Measurements from ENCODE around the gene PALM. TPM values are rescaled to one million over a fixed set of nuclear protein-coding genes. Genes with fewer than 3 reads are reported as not detected.
"Not testable (repeated sequence)": the region's sequence is repeated elsewhere in the genome, so short reads cannot be mapped to it uniquely, and the experiment has no call there.

PALM gene
- polyA plus RNA-seq, 3 donors = 8.0 to 153 (median 135) TPM

DNA sequence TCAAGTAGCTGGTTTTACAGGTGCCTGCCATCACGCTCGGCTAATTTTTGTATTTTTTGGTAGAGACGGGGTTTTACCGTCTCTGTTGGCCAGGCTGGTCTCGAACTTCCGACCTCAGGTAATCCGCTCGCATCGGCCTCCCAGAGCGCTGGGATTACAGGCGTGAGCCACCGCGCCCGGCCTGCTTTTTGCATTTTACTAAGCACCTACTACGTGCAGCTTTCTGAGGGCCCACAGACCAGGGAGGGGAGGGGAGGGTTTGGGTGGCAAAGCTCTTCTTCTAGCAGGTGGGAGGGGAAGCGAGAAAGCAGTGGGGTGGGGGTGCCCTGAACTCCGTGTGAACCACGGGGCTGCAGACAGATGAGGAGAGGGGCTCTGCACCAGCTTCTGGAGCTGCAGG, 15.0 kb downstream of the PALM start:
- no peak overlapping the region for H3K27ac ChIP-seq (ENCODE audit: low read depth, low read length)
- 84 to 96% (median 94%) methylated on average over 17 to 18 of the region's 18 CpGs for WGBS, 3 donors

DNA sequence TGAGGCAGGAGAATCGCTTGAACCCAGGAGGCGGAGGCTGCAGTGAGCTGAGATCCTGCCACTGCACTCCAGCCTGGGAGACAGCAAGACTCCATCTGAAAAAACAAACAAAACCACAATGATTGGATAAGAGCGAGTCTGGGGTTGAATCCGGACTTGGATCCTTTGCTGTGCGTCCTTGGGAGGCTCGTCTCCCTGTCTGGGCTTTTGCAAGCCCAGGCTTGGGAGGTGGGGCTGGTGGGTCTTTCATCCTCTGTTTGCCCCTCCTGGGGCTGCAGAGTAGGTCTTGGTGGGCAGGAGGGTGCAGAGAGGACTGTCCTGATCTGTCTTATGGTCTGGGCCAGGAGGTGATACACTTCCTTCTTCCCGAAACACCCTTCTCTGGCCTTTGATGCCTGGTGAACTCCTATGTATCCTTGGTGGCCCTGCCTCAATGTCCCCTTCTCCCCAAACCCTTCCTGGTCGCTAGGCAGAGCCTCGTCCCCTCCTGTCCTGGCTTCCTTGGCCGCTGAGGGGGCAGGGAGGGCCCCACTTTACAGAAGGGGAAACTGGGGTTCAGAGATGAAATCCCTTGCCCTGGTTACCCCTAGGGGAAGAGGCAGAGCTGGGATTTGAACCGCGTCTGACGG, 16.8 kb downstream of the PALM start:
- 77 to 91% (median 90%) methylated on average over 13 of the region's 13 CpGs for WGBS, 3 donors
- no peak overlapping the region for H3K27ac ChIP-seq (ENCODE audit: low read depth, low read length)

DNA sequence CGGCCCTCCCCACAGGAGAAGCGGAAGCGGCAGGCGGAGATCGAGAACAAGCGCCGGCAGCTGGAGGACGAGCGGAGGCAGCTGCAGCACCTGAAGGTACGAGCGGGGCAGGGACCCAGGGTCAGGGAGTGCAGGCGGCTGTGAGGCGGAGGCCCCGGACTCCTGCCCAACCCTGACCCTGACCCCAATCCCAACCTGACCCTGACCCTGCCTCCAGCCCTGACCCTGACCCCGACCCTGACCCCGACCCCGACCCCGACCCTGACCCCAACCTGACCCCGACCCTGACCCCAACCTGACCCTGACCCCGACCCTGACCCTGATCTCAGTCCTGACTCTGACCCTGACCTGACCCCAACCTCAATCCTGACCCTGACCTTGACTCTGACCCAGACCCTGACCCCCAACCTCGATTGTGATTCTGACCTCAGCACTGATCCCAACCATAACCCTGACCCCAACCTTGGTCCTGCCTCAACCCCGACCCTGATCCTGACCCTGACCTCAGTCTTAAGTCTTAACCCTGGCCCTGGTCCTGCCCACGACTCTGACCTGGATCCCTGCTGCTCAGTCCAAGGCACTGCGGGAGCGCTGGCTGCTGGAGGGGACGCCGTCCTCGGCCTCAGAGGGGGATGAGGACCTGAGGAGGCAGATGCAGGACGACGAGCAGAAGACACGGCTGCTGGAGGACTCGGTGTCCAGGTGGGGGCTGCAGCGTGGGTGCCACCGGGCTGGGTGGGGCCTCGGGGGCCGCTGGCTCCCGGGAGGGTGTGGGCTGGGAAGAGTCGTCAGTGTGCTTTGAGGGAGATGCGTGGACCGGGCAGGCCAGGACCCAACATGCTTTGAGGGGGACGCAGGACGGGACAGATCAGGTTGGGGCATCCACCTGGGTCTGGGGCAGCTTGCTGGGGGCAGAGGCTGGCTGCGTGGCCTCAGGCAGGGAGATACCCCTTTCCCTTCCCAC, 18.5 kb downstream of the PALM start:
- no peak overlapping the region for H3K27ac ChIP-seq (ENCODE audit: low read depth, low read length)
- WGBS, 3 donors = 71 to 76% (median 71%) methylated on average over 38 to 43 of the region's 43 CpGs

DNA sequence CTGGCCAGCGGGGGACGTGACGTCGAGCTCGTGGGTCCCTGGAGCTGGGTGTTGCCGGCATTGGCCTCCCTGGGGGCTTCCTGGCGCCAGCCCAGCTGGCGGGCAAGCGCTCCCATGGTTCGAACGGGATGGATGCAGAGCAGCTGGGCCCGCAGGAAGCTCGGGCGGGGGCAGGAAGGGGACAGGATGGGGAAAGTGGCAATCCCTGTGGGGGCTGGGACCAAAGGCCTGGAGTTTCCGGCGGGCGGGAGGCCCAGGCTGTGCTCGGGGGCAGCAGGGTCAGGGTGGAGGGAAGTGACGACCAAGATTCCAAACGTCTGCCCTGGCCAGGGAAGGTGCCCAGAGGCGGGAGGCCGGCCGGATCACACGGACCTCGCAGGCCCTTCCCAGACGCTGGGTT, 19.3 kb downstream of the PALM start:
- no peak overlapping the region for H3K27ac ChIP-seq (ENCODE audit: low read depth, low read length)

DNA sequence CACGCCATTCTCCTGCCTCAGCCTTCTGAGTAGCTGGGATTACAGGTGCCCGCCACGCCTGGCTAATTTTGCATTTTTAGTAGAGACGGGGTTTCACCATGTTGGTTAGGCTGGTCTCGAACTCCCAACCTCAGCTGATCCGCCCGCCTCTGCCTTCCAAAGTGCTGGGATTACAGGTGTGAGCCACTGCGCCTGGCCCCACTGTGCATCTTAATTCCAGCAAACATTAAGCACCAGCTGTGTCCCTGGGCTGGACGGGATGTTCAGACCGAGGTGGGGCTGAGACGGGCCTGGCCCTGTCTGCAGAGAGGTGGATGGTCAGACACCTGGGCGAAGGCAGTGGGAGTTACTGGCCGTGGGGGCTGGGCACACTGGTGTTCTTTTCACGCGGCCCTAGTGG, 20.8 kb downstream of the PALM start:
- H3K27ac ChIP-seq (ENCODE audit: low read depth, low read length) = not testable (repeated sequence)
- 89 to 93% (median 92%) methylated on average over 14 to 15 of the region's 15 CpGs for WGBS, 3 donors

More for the DNA sequence above, 19.3 kb downstream of the PALM start:
- 26 to 58% (median 27%) methylated on average over 19 to 26 of the region's 26 CpGs for WGBS, 3 donors

DNA sequence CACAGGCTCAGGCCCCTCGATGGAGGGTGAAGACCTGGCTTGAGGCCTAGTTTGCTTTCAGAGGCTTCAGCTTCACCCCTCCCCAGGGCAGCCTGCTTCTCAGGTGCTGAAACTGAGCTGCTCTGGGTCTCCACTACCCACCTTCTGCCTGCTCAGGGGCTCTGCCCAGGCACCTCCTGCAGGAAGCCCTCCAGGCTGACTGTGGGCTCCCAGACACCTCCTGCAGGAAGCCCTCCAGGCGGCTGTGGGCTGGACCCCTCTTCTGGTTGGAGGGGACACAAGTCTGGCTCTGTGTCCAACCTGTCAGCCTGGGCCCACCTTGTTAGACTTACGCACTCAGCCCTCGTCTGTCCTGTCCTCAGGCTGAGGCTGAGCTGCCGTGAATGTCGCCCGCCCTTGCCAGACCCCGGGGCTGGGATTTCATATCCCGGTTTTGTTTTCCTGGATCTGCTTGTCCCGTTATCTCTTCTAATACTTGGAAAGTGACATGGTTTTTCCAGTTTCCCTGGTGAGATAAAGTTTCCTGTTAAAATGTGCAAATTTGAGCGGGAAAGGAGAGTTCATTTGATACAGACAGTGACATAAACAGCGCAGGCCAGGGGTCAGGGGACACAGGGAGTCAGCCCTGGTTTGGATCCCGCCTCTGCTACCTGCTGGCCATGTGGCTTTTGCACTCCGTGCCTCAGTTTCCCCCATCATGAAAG, 21.4 kb downstream of the PALM start:
- 60 to 75% (median 71%) methylated on average over 14 of the region's 14 CpGs for WGBS, 3 donors
- H3K27ac ChIP-seq (ENCODE audit: low read depth, low read length) = no peak overlapping the region

DNA sequence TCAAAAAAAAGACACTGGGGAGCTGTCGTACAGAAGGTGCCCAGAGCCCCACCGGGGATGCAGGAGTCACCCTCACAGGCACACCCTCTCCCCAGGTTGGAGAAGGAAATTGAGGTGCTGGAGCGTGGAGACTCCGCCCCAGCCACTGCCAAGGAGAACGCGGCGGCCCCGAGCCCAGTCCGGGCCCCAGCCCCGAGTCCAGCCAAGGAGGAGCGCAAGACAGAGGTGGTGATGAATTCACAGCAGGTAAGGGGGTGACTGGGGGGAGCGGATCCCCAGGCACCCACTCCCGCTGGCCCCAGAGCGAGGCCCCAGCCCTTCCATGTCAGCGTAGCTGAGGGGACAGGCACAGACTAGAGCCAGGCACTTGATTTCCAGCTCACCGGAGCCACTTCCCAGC, 22.3 kb downstream of the PALM start:
- no peak overlapping the region for H3K27ac ChIP-seq (ENCODE audit: low read depth, low read length)
- WGBS, 3 donors = 91 to 95% (median 94%) methylated on average over 15 to 16 of the region's 16 CpGs

DNA sequence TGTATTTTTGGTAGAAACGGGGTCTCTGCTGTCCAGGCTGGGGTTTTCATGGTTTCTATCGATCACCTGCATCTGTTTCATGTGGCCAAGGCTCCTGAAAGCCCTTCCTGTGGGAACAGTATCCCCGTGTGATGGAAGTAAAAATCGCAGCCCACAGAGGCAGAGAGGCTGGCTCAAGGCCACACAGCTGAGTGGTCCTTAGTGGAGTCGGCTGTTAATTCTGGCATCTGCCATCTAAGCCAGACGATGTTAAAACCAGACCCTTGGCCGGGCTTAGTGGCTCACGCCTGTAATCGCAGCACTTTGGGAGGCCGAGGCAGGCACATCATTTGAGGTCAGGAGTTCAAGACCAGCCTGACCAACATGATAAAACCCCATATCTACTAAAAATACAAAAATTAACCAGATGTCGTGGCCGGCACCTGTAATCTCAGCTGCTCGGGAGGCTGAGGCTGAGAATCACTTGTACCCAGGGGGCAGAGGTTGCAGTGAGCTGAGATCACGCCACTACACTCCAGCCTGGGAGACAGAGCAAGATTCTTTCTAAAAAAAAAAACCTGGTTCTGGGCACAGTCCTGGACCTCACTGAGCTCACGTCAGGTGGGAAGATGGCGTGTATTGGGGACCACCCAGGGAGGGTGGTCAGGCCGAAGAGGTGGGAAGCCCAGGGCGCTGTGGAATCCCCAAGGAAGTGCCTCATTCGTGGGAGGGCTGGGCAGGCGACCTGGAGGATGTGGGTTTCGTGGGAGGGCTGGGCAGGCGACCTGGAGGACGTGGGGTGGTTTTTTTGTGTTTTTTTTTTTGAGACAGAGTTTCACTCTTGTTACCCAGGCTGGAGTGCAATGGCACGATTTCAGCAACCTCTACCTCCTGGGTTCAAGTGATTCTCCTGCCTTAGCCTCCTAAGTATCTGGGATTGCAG, 23.7 kb downstream of the PALM start:
- H3K27ac ChIP-seq (ENCODE audit: low read depth, low read length) = no peak overlapping the region
- WGBS, 3 donors = 70 to 75% (median 74%) methylated on average over 24 of the region's 24 CpGs

DNA sequence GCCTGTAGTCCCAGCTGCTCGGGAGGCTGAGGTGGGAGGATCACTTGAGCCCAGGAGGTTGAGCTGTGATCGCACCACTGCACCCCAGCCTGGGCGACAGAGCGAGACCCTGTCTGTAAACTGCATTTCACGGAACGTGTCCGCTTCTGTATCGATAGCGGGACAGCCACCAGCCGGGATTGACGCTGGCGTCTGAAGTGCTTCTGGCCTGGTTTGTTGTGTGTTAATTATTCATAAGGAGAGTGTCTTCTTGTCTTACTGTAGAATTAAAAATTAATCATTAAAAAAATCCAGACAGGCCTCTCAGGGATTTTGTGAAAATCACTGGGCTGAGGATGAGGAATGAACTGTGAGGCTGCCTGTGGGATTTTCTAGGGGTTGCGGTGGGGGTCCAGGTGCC, 26.0 kb downstream of the PALM start:
- H3K27ac ChIP-seq (ENCODE audit: low read depth, low read length) = no peak overlapping the region
- WGBS, 3 donors = 70 to 97% (median 85%) methylated on average over 13 of the region's 13 CpGs

DNA sequence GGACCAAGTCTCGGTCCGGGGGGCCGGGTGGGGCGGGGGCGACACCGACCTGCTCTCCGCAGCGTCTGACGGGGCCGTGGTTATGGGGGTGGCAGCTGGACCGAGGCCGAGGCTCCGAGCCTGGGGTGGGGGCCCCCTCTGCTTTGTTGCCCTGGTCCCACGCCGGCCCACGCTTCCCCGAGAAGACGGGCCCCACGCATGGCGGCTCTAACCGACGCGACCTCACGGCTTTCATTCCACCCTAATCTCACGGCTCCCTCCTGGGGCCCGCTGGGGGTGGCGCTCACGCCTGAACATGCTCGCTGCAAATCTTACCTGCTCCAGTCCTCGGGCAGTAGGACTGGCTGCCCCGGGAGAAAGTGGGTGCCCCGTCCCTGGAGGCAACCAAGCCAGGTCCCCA, 27.4 kb downstream of the PALM start:
- 84 to 95% (median 92%) methylated on average over 32 of the region's 32 CpGs for WGBS, 3 donors
- H3K27ac ChIP-seq (ENCODE audit: low read depth, low read length) = no peak overlapping the region

DNA sequence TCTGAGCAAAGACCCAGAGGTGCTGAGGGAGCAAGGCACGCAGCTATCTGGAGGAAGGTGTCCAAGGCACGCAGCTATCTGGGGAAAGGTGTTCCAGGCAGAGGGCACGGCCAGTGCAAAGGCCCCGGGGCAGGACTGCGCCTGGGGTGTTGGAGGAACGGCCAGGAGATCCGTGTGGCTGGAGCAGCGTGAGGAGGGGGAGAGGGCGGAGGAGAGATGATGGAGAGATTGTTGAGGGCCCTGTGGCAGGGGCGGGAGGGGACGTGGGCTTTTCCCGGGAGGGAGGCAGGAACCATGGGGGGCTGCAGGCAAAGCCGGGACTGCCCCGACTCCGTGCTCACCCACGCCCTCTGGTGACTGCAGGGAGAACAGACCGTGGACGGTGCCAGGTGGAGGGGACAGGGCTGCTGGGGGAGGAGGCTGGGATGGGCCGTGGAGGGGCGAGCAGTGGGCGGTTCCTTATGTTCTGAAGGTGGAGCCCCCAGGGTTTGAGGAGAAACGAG, 28.9 kb downstream of the PALM start:
- no peak overlapping the region for H3K27ac ChIP-seq (ENCODE audit: low read depth, low read length)
- WGBS, 3 donors = 41 to 48% (median 45%) methylated on average over 18 to 22 of the region's 22 CpGs

DNA sequence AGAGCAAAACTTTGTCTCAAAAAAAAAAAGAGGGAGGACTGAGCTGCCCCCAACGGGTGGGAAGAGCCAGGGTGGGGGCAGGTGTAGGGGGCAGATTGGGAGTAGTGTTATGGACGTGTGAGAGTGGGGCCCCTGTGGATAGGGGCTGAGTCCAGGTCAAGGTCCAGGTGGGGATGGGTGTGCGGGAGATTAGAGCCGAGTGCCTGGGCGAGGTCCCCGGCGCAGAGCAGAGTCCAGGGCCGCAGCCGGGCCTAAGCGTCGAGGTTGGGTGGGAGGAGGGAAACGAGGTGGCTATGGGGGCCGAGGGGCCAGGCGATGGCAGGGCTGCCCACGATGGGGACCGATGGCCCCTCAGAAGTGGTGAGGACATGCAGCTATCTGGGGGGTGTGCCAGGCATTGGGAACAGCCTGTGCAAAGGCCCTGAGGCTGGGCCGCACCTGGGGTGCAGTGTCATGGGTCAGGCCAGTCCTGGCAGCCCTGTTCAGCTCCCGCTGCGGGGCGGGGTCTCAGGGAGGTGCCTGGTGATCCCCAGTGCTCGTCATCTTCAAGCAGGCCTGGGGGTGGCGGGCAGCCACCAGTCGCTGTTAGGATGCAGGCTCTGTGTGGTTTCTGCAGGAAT, 29.9 kb downstream of the PALM start:
- WGBS, 3 donors = 57 to 93% (median 89%) methylated on average over 21 to 23 of the region's 23 CpGs
- H3K27ac ChIP-seq (ENCODE audit: low read depth, low read length) = no peak overlapping the region

DNA sequence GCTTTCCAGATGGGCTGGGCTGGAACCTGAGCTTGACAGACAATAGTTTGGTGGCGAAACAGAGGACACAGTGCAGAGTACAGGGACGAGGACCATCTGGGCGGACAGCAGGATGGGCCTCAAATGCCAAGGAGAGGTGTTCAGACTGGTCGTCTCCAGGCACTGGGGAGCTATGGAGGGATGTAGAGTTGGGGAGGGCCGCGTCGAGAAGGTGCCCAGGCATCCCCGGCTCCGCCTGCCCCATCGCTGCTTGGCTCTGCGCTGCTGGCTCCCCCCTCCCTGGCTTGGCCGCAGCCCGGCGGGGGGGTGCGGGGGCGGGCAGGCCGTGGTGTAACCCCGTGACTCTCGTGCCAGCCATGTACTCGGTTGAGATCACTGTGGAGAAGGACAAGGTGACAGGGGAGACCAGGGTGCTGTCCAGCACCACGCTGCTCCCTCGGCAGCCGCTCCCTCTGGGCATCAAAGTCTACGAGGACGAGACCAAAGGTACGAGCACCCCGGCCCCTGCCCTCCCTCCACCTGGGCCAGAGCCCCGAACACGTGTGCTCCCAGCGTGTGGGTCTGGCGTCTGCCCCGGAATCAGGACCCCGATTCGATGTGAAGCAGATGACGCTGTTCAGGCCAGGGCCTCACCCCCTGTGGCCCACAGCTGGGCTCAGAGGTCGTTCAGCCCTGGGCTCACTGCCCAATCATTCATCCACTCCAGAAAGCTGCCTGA, 31.4 kb downstream of the PALM start:
- no peak overlapping the region for H3K27ac ChIP-seq (ENCODE audit: low read depth, low read length)
- WGBS, 3 donors = 83 to 91% (median 90%) methylated on average over 26 to 36 of the region's 36 CpGs

DNA sequence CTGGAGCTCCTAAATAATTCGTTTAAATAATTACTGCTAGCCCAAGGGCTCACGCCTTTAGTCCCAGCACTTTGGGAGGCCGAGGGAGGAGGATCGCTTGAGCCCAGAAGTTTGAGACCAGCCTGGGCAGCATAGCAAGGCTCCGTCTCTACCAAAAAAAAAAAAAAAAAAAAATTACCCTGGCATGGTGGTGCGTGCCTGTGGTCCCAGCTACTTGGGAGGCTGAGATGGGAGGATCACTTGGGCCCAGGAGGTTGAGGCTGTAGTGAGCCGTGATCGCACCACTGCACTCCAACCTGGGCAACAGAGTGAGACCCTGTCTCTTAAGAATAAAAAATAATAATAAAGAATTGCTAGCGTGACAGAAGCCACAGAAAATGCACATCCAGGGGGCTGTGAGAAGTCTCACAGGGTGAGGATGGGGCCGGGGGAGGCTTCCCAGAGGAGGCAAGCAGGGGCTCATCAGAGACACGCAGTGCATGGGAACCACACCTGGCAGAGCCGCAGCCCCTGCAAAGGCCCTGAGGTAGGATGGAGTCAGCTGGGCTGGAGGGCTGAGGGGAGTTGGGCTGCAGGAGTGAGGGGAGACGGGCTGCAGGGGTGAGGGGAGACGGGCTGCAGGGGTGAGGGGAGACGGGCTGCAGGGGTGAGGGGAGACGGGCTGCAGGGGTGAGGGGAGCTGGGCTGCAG, 32.2 kb downstream of the PALM start:
- not testable (repeated sequence) for H3K27ac ChIP-seq (ENCODE audit: low read depth, low read length)
- WGBS, 3 donors = 77 to 92% (median 91%) methylated on average over 14 to 15 of the region's 16 CpGs

DNA sequence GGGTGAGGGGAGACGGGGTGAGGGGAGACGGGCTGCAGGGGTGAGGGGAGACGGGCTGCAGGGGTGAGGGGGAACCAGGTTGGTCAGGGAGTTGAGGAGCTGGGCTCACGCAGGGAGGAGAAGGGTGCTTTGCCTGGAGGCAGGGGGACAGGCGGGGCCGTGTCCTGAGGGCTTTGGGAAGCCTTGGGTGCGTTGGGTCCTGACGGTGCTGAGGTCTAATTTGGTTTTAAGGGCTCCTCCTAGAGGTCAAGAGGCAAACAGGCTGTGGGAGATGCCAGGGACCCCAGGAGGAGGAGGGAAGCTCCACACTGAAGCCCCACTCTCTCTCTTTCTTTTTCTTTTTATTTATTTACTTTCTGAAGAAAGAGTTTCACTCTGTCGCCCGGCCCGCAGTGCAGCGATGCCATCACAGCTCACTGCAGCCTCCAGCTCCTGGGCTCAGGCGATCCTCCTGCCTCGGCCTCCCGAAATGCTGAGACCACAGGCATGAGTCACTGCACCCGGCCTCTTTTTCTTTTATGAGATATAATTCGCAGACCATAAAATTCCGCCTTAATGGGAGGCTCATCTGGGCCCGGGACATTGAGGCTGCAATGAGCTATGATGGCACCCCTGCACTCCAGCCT, 32.9 kb downstream of the PALM start:
- WGBS, 3 donors = 66 to 84% (median 81%) methylated on average over 15 to 18 of the region's 19 CpGs

DNA sequence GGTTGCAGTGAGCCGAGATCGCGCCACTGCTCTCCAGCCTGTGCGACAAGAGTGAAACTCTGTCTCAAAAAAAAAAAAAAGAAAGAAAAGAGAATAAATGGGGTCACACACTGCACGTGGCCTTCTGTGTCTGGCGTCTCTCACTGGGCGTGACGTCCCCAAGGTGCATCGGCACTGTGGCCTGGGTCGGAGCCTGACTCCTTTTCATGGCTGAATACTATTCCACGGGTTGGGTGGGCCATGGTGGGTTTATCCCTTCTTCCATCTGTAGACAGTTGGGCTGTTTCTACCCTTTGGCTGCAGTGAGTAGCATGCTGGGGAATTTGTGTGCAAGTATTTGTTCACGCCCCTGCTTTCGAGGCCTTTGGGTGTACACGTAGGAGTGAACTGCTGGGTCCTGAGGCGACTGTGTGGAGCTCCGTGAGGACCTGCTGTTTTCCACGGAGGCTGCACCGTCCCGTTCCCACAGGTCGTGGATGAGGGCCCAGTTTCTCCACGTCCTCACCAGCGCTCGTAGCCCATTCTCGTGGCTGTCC, 33.9 kb downstream of the PALM start:
- WGBS, 3 donors = 90 to 92% (median 92%) methylated on average over 24 of the region's 24 CpGs
- H3K27ac ChIP-seq (ENCODE audit: low read depth, low read length) = no peak overlapping the region

More for the DNA sequence above, 32.9 kb downstream of the PALM start:
- H3K27ac ChIP-seq (ENCODE audit: low read depth, low read length) = no peak overlapping the region

All from adipose tissue (tissue), 3 donors.